ENCODE data around the gene SERPING1. TPM values are rescaled to one million over a fixed set of nuclear protein-coding genes. Genes with fewer than 3 reads are reported as not detected.

SERPING1 gene
- total and polyA plus RNA-seq, 2 donors (not counting 3 experiments of a cell fraction or from before 2014, with no cell fraction given), result 0.30 TPM; not detected in 1

- H4K20me1 ChIP-seq (replicated peaks; ENCODE audit: control insufficient read depth, extremely low read depth, insufficient read depth, low read length), result no peaks in the 10 kb centered on the region
- no peak overlapping the region for H3K9ac ChIP-seq (replicated peaks; ENCODE audit: extremely low read depth, insufficient read depth, low read length)
- dilution Hi-C loops (cut with MboI; ENCODE audit: extremely low pct_ligation_motif_present, low sequenced_read_pairs) (no loop called here), intact Hi-C loops (cut with micrococcal nuclease) (no loop called here)
- no peak for DNase-seq (ENCODE audit: low read depth, low spot score)
- no peaks in the 10 kb centered on the region for H3K9me3 ChIP-seq (replicated peaks; ENCODE audit: control insufficient read depth, insufficient read depth, low read length)
- H3K27ac ChIP-seq (ENCODE audit: insufficient read depth, low read depth, low read length), result no peak overlapping the region
- ChIA-PET POLR2A (no interaction called here), CTCF (interaction anchor here (1.2 to 5.8 kb wide), 4 partner anchors 8 to 85 kb away, joined by 3 to 26 read pairs (median 6); partner anchors contain the start of gene UBE2L6)
- H3K9me1 ChIP-seq (replicated peaks; ENCODE audit: control insufficient read depth, extremely low read depth, insufficient read depth, low read length), result no peaks in the 10 kb centered on the region
- H3K36me3 ChIP-seq (ENCODE audit: control insufficient read depth in 2 of 2, extremely low read depth in 1 of 2, insufficient read depth in 2 of 2, low read length in 2 of 2), result no peaks in the 10 kb centered on the region
- TF ChIP-seq MAX (IDR thresholded peaks at IDR 0.05; ENCODE audit: insufficient read depth, insufficient read length) (no peak), POLR2AphosphoS5 (IDR thresholded peaks at IDR 0.05; ENCODE audit: insufficient read depth, low read depth, low read length) (no peak), POLR2A (IDR thresholded peaks at IDR 0.05; ENCODE audit: low read depth, low read length) (no peak), FOS (IDR thresholded peaks at IDR 0.05; ENCODE audit: borderline replicate concordance, insufficient read depth, low read length) (no peak), JUN (IDR thresholded peaks at IDR 0.05; ENCODE audit: borderline replicate concordance, insufficient read depth, insufficient read length, low read depth) (no peak), GATA2 (IDR thresholded peaks at IDR 0.05; ENCODE audit: insufficient read depth, insufficient read length, low read depth, low read length) (no peak), MYC (IDR thresholded peaks at IDR 0.05; ENCODE audit: low read depth, low read length) (no peak), EZH2 (IDR thresholded peaks at IDR 0.05; ENCODE audit: borderline replicate concordance, low read depth, low read length, severe bottlenecking) (no peak)
- TF ChIP-seq, protein P1, sequence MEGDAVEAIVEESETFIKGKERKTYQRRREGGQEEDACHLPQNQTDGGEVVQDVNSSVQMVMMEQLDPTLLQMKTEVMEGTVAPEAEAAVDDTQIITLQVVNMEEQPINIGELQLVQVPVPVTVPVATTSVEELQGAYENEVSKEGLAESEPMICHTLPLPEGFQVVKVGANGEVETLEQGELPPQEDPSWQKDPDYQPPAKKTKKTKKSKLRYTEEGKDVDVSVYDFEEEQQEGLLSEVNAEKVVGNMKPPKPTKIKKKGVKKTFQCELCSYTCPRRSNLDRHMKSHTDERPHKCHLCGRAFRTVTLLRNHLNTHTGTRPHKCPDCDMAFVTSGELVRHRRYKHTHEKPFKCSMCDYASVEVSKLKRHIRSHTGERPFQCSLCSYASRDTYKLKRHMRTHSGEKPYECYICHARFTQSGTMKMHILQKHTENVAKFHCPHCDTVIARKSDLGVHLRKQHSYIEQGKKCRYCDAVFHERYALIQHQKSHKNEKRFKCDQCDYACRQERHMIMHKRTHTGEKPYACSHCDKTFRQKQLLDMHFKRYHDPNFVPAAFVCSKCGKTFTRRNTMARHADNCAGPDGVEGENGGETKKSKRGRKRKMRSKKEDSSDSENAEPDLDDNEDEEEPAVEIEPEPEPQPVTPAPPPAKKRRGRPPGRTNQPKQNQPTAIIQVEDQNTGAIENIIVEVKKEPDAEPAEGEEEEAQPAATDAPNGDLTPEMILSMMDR (IDR thresholded peaks at IDR 0.05; ENCODE audit: extremely low read depth in 1 of 2, insufficient read depth in 1 of 2, low read depth in 1 of 2, low read length in 2 of 2), result no peak
- H3K27me3 ChIP-seq (ENCODE audit: control insufficient read depth in 2 of 2, insufficient read depth in 2 of 2, low read length in 2 of 2), result peaks cover 18 to 29% of the 10 kb centered on the region in 2 experiments
- no peak overlapping the region for H3K4me2 ChIP-seq (ENCODE audit: insufficient read depth, low read length)
- no peak for FAIRE-seq
- no peak overlapping the region for H2AFZ ChIP-seq (ENCODE audit: low read depth, low read length)
- peaks cover under 1% of the 10 kb centered on the region for H3K79me2 ChIP-seq (ENCODE audit: control insufficient read depth, insufficient read depth, low read length)
- H3K4me1 ChIP-seq (ENCODE audit: control insufficient read depth, extremely low read depth, insufficient read depth, low read length), result peaks cover 3% of the 10 kb centered on the region
- BruUV-seq (replicated peaks), result no TSS peak
- no peak overlapping the region for H3K4me3 ChIP-seq (replicated peaks in 1 of 3; ENCODE audit: insufficient read depth in 1 of 3, low read depth in 1 of 3, low read length in 3 of 3)
These were observed 55.2 kb downstream of the SERPING1 start for GRCh38 chr11:57652662-57653061.

Measured in endothelial cell of umbilical vein (primary cell).